GM10847 (cell line): Measurements from ENCODE around the gene CD53.

ENCODE experiments used
- POLR2A ChIP-seq: IDR thresholded peaks from 2 replicates; pipeline ENCODE4 v1.6.1; 2011; ENCODE audit not compliant: insufficient read length; ENCODE audit errors: extremely low read depth

Gene CD53

GRCh38 chr1:110872745-110873720 lies at the start of gene CD53:
Gene CD53, plus strand, starts transcription at chr1:110873148. Its CDS starts 18,261 bp downstream, at chr1:110891409.
- peak; percentile 16 for TF ChIP-seq POLR2A

- TF ChIP-seq POLR2A = no peak
Observed at GRCh38 chr1:110824192-110824591, 48.8 kb upstream of the CD53 start.

GRCh38 chr1:110829955-110830553 lies 42.9 kb upstream of the CD53 start:
- TF ChIP-seq POLR2A = no peak

- no peak for TF ChIP-seq POLR2A
Observed at GRCh38 chr1:110846861-110847260, 26.1 kb upstream of the CD53 start.

GRCh38 chr1:110850145-110850544 lies 22.8 kb upstream of the CD53 start:
- TF ChIP-seq POLR2A = no peak

- TF ChIP-seq POLR2A = no peak
Observed at GRCh38 chr1:110850627-110851026, 22.3 kb upstream of the CD53 start.

GRCh38 chr1:110853135-110853534 lies 19.8 kb upstream of the CD53 start:
- TF ChIP-seq POLR2A = no peak

GRCh38 chr1:110856410-110856809 lies 16.5 kb upstream of the CD53 start:
- no peak for TF ChIP-seq POLR2A

GRCh38 chr1:110857964-110858948 lies 14.7 kb upstream of the CD53 start:
- no peak for TF ChIP-seq POLR2A

GRCh38 chr1:110859062-110859461 lies 13.9 kb upstream of the CD53 start:
- no peak for TF ChIP-seq POLR2A

- no peak for TF ChIP-seq POLR2A
Observed at GRCh38 chr1:110860174-110860573, 12.8 kb upstream of the CD53 start.

GRCh38 chr1:110864287-110864686 lies 8.7 kb upstream of the CD53 start:
- TF ChIP-seq POLR2A = no peak

GRCh38 chr1:110870721-110871388 lies 2.1 kb upstream of the CD53 start:
- TF ChIP-seq POLR2A = no peak

- no peak for TF ChIP-seq POLR2A
Observed at GRCh38 chr1:110872366-110872744, 593 bp upstream of the CD53 start.

GRCh38 chr1:110873856-110874255 lies 908 bp downstream of the CD53 start:
- TF ChIP-seq POLR2A = no peak
